A673 (cell line): Measurements from ENCODE around the gene CAMK1D.

Source experiments
- CTCF ChIP-seq: fragments of 300-800, 200-600 bp; sonication (generic); conservative IDR thresholded peaks from 2 replicates; pipeline ENCODE4 v1.5.1; 2017; ENCODE audit warnings: low read depth, mild to moderate bottlenecking, antibody characterized with exemption, low read length, moderate library complexity, mixed read lengths
- EZH2 ChIP-seq: fragments of 200-600 bp; sonication (generic); IDR thresholded peaks from 2 replicates; pipeline ENCODE4 v1.6.1; 2017; ENCODE audit warnings: borderline replicate concordance, low read depth, mild to moderate bottlenecking, mixed read lengths, antibody characterized with exemption, low read length; ENCODE audit not compliant: poor library complexity, severe bottlenecking

GRCh38 chr10:12787297-12787696 lies 437.9 kb downstream of the CAMK1D start:
- TF ChIP-seq CTCF (no peak), EZH2 (no peak)
